ENCODE measurements around the gene CROCC2. TPM values are rescaled to one million over a fixed set of nuclear protein-coding genes. Genes with fewer than 3 reads are reported as not detected.

CROCC2 gene
- polyA plus RNA-seq, 1 of the 3 experiments (the other 2 are of a cell fraction): not detected

DNA sequence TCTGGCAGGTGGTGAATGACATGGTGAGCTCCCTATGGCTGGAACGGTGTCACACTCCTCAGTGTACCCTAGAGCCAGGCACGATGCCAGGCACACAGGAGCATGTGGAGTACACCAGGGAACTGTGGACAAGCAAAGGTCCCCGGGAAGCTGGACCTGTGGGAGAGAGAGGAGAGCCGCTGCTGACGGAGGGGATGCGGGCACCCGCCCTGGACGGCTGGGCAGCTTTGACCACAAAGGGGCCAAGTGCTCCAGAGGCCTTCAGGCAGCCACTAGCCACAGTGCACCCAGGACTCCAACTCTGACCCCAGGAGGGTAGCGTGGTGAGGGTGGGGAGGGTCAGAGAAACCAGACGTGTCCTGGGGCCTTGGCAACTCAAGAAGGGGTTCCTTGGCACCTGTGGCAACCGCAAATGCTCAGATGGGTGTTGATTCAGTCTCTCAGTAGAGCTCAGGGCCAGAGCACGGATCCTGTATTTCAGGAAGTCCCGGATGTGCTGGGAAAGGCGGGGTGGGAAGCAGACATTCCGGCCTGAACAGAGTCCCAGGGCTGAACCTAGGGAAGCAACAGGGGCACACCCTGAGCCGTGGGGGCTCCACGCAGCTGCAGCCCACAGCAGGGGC is 7.9 kb upstream of the CROCC2 start:
- no peak for DNase-seq
- H3K27me3 ChIP-seq (ENCODE audit: insufficient read depth): no peaks in the 10 kb centered on the region
- no peaks in the 10 kb centered on the region for H3K9me3 ChIP-seq
- H3F3A ChIP-seq (replicated peaks; ENCODE audit: insufficient read depth): no peaks in the 10 kb centered on the region
- no peak overlapping the region for H3K27ac ChIP-seq (ENCODE audit: low read depth in 2 of 2, low read length in 1 of 2)
- peaks cover 0 to 36% of the 10 kb centered on the region in 2 experiments; a peak in 1 of 4 replicates for H3K4me1 ChIP-seq (ENCODE audit: control insufficient read depth in 1 of 2, insufficient read depth in 2 of 2, low read depth in 1 of 2, low read length in 1 of 2)
- no peak overlapping the region for H3K4me2 ChIP-seq
- WGBS (ENCODE audit: low lambda C conversion rate): 75% methylated on average over 15 of the region's 17 CpGs
- no peaks in the 10 kb centered on the region for H3K9me2 ChIP-seq
- H3K9ac ChIP-seq: no peak overlapping the region
- H3K36me3 ChIP-seq (replicated peaks in 1 of 2; ENCODE audit: control insufficient read depth in 1 of 2, insufficient read depth in 2 of 2, low read length in 1 of 2): no peaks in the 10 kb centered on the region
- no peaks in the 10 kb centered on the region for H3K79me2 ChIP-seq (ENCODE audit: insufficient read depth)
- POLR2A ChIA-PET: no interaction called here
- H2AFZ ChIP-seq (ENCODE audit: low read depth): no peak overlapping the region
- TF ChIP-seq EZH2phosphoT487 (IDR thresholded peaks at IDR 0.05; ENCODE audit: borderline replicate concordance, low read depth) (no peak), MXI1 (IDR thresholded peaks at IDR 0.05; ENCODE audit: low read depth, low read length) (no peak), FOSL2 (IDR thresholded peaks at IDR 0.05; ENCODE audit: borderline replicate concordance, low read depth) (no peak), SMC3 (IDR thresholded peaks at IDR 0.05; ENCODE audit: low read depth, low read length) (no peak), FOXM1 (IDR thresholded peaks at IDR 0.05; ENCODE audit: low read depth) (no peak), POLR2AphosphoS5 (IDR thresholded peaks at IDR 0.05; ENCODE audit: low read depth, low read length) (no peak), TCF12 (IDR thresholded peaks at IDR 0.05) (no peak), CTCF (IDR thresholded peaks at IDR 0.05) (no peak), ZBTB33 (IDR thresholded peaks at IDR 0.05; ENCODE audit: borderline replicate concordance, low read depth) (no peak), FOXJ3 (CRISPR knock-in tag; IDR thresholded peaks at IDR 0.05) (no peak), MEF2A (IDR thresholded peaks at IDR 0.05; ENCODE audit: borderline replicate concordance, low read depth) (no peak), JUND (IDR thresholded peaks at IDR 0.05) (no peak), NRF1 (IDR thresholded peaks at IDR 0.05; ENCODE audit: low read depth, low read length) (no peak)
- CTCF ChIA-PET: interaction anchor here (0.5 to 4.1 kb wide), 5 partner anchors 17 to 252 kb away, joined by 3 to 29 read pairs (median 5); partner anchors contain the start of gene PPP1R7
- H3K4me3 ChIP-seq (ENCODE audit: low read depth in 2 of 2, low read length in 1 of 2): no peak overlapping the region
- no peaks in the 10 kb centered on the region for H4K20me1 ChIP-seq (ENCODE audit: insufficient read depth)
